SKM-1 (cell line): Measurements from ENCODE around the gene PPP2R1B.
"Not testable (repeated sequence)": the region's sequence is repeated elsewhere in the genome, so short reads cannot be mapped to it uniquely, and the experiment has no call there.

Experiments
- DNase-seq: peaks from one replicate; lab custom pipeline; 2025; ENCODE audit not compliant: unreplicated experiment; lab: John Stamatoyannopoulos, UW

PPP2R1B gene

GRCh38 chr11:111729071-111729830, 36.9 kb downstream of the PPP2R1B start:
- no peak for DNase-seq

- no peak for DNase-seq
Observed at GRCh38 chr11:111727431-111727830, 38.8 kb downstream of the PPP2R1B start.

- DNase-seq: no peak
Observed at GRCh38 chr11:111726301-111726713, 39.9 kb downstream of the PPP2R1B start.

- no peak for DNase-seq
Observed at GRCh38 chr11:111725621-111726020, 40.6 kb downstream of the PPP2R1B start.

GRCh38 chr11:111724615-111725129, 41.5 kb downstream of the PPP2R1B start:
- no peak for DNase-seq

GRCh38 chr11:111723595-111723994, 42.6 kb downstream of the PPP2R1B start:
- no peak for DNase-seq

- DNase-seq: no peak
Observed at GRCh38 chr11:111722501-111722900, 43.7 kb downstream of the PPP2R1B start.

GRCh38 chr11:111720801-111721494, 45.2 kb downstream of the PPP2R1B start:
- DNase-seq: no peak

GRCh38 chr11:111719379-111719778, 46.8 kb downstream of the PPP2R1B start:
- no peak for DNase-seq

GRCh38 chr11:111718859-111719258, 47.3 kb downstream of the PPP2R1B start:
- DNase-seq: no peak

GRCh38 chr11:111718436-111718835, 47.8 kb downstream of the PPP2R1B start:
- DNase-seq: no peak

GRCh38 chr11:111717660-111718059, 48.5 kb downstream of the PPP2R1B start:
- DNase-seq: not testable (repeated sequence)

GRCh38 chr11:111715142-111715816, 50.9 kb downstream of the PPP2R1B start:
- DNase-seq: no peak

- DNase-seq: no peak
Observed at GRCh38 chr11:111714522-111714921, 51.7 kb downstream of the PPP2R1B start.

- DNase-seq: no peak
Observed at GRCh38 chr11:111707691-111708067, 58.5 kb downstream of the PPP2R1B start.

- no peak for DNase-seq
Observed at GRCh38 chr11:111707039-111707690, 59.0 kb downstream of the PPP2R1B start.

- DNase-seq: no peak
Observed at GRCh38 chr11:111703576-111703975, 62.6 kb downstream of the PPP2R1B start.

GRCh38 chr11:111702623-111703022, 63.6 kb downstream of the PPP2R1B start:
- no peak for DNase-seq

GRCh38 chr11:111700162-111700561, 66.0 kb downstream of the PPP2R1B start:
- DNase-seq: no peak

- no peak for DNase-seq
Observed at GRCh38 chr11:111699579-111700156, 66.5 kb downstream of the PPP2R1B start.
